ENCODE data around the gene EXPH5.
"Not testable (repeated sequence)": the region's sequence is repeated elsewhere in the genome, so short reads cannot be mapped to it uniquely, and the experiment has no call there.

EXPH5 gene

DNA sequence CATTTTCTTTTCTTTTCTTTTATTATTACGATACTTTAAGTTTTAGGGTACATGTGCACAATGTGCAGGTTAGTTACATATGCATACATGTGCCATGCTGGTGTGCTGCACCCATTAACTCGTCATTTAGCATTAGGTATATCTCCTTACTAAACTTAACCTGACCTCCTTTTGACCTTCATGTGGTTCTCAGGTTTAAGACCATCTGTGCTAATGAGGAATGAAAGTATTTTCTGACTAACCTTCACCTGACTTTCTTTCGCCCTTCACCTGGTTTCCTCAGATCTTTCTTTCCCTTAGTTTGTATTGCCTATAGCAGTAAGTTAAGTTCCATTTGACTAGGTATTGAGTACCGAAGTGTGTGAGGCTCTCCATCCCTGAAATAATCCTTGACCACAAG, 6.5 kb downstream of the EXPH5 start:
- no peaks in the 10 kb centered on the region for H3F3A ChIP-seq (ENCODE audit: insufficient read depth, low read length)
- no peak for DNase-seq

DNA sequence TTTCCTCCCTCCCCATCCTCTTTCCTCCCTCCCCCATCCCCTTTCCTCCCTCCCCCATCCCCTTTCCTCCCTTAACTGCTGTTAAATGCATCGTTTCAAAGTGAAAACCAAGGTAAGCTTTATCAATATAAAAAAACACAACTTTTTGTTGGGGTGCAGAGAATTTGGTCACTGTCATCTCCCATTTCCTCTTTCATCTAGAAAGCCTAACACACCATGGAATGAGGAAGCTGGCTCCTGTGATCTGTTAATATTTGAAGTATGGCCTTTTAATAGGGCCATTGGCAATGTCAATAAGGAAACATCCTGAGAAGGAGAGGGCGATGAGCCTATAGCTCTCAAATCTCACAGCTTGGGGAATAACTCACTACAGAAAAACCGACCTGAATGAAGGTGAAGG, 7.0 kb downstream of the EXPH5 start:
- Histone ChIP-seq H3K36me3 (replicated peaks; ENCODE audit: insufficient read depth, low read length) (no peaks in the 10 kb centered on the region), H2AFZ (ENCODE audit: low read length) (no peak overlapping the region), H3K4me1 (ENCODE audit: low read length) (no peaks in the 10 kb centered on the region), H3K9ac (ENCODE audit: low read length) (no peak overlapping the region), H3K9me3 (replicated peaks; ENCODE audit: insufficient read depth, low read length) (no peaks in the 10 kb centered on the region), H3K4me3 (ENCODE audit: low read length) (no peak overlapping the region), H4K20me1 (ENCODE audit: insufficient read depth, low read length) (no peaks in the 10 kb centered on the region), H3F3A (ENCODE audit: insufficient read depth, low read length) (no peaks in the 10 kb centered on the region), H3K79me2 (ENCODE audit: low read length) (peaks cover 18% of the 10 kb centered on the region), H3K4me2 (ENCODE audit: low read depth, low read length) (no peak overlapping the region), H3K27me3 (replicated peaks; ENCODE audit: insufficient read depth, low read length) (no peaks in the 10 kb centered on the region), H3K27ac (ENCODE audit: low read length) (no peak overlapping the region), H3K9me2 (replicated peaks; ENCODE audit: insufficient read depth, low read length) (no peaks in the 10 kb centered on the region)
- DNase-seq = no peak
- TF ChIP-seq EZH2 (optimal IDR thresholded peaks at IDR 0.05; ENCODE audit: low read depth, low read length) (no peak), EZH2phosphoT487 (IDR thresholded peaks at IDR 0.05; ENCODE audit: low read length) (no peak)
- TF ChIP-seq, protein P1, sequence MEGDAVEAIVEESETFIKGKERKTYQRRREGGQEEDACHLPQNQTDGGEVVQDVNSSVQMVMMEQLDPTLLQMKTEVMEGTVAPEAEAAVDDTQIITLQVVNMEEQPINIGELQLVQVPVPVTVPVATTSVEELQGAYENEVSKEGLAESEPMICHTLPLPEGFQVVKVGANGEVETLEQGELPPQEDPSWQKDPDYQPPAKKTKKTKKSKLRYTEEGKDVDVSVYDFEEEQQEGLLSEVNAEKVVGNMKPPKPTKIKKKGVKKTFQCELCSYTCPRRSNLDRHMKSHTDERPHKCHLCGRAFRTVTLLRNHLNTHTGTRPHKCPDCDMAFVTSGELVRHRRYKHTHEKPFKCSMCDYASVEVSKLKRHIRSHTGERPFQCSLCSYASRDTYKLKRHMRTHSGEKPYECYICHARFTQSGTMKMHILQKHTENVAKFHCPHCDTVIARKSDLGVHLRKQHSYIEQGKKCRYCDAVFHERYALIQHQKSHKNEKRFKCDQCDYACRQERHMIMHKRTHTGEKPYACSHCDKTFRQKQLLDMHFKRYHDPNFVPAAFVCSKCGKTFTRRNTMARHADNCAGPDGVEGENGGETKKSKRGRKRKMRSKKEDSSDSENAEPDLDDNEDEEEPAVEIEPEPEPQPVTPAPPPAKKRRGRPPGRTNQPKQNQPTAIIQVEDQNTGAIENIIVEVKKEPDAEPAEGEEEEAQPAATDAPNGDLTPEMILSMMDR (IDR thresholded peaks at IDR 0.05; ENCODE audit: low read length) = no peak

More for the DNA sequence above, 6.5 kb downstream of the EXPH5 start:
- no peak overlapping the region for H3K27ac ChIP-seq (ENCODE audit: low read length)
- H3K27me3 ChIP-seq (replicated peaks; ENCODE audit: insufficient read depth, low read length) = no peaks in the 10 kb centered on the region
- H3K4me3 ChIP-seq (ENCODE audit: low read length) = no peak overlapping the region
- H4K20me1 ChIP-seq (ENCODE audit: insufficient read depth, low read length) = no peaks in the 10 kb centered on the region
- TF ChIP-seq EZH2 (optimal IDR thresholded peaks at IDR 0.05; ENCODE audit: low read depth, low read length) (no peak), EZH2phosphoT487 (IDR thresholded peaks at IDR 0.05; ENCODE audit: low read length) (no peak)
- TF ChIP-seq, protein P1 (IDR thresholded peaks at IDR 0.05; ENCODE audit: low read length) = no peak
- H3K9me3 ChIP-seq (replicated peaks; ENCODE audit: insufficient read depth, low read length) = no peaks in the 10 kb centered on the region
- H3K9me2 ChIP-seq (replicated peaks; ENCODE audit: insufficient read depth, low read length) = no peaks in the 10 kb centered on the region
- peaks cover 23% of the 10 kb centered on the region for H3K79me2 ChIP-seq (ENCODE audit: low read length)
- H3K4me1 ChIP-seq (ENCODE audit: low read length) = peaks cover under 1% of the 10 kb centered on the region; the same call in 1 of the 2 replicates
- no peak overlapping the region for H3K4me2 ChIP-seq (ENCODE audit: low read depth, low read length)
- H3K36me3 ChIP-seq (replicated peaks; ENCODE audit: insufficient read depth, low read length) = no peaks in the 10 kb centered on the region
- H2AFZ ChIP-seq (ENCODE audit: low read length) = no peak overlapping the region
- H3K9ac ChIP-seq (ENCODE audit: low read length) = no peak overlapping the region

DNA sequence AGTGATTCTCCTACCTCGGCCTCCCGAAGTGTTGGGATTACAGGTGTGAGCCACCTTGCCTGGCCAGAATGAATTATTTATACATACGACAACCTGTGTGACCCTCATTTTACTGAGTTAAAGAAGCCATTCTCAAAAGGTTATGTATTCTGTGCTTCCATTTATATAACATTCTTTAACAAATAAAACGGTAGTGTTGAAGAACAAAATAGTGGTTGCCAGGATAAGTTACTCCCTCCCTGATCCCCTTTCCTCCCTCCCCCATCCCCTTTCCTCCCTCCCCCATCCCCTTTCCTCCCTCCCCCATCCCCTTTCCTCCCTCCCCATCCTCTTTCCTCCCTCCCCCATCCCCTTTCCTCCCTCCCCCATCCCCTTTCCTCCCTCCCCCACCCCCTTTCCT, 7.4 kb downstream of the EXPH5 start:
- H3K4me1 ChIP-seq (ENCODE audit: low read length); H2AFZ ChIP-seq (ENCODE audit: low read length); H3F3A ChIP-seq (ENCODE audit: insufficient read depth, low read length); DNase-seq; H3K27ac ChIP-seq (ENCODE audit: low read length); H3K27me3 ChIP-seq (replicated peaks; ENCODE audit: insufficient read depth, low read length); H3K9me3 ChIP-seq (replicated peaks; ENCODE audit: insufficient read depth, low read length); H3K4me2 ChIP-seq (ENCODE audit: low read depth, low read length); H3K36me3 ChIP-seq (replicated peaks; ENCODE audit: insufficient read depth, low read length); H4K20me1 ChIP-seq (ENCODE audit: insufficient read depth, low read length); H3K9me2 ChIP-seq (replicated peaks; ENCODE audit: insufficient read depth, low read length); H3K4me3 ChIP-seq (ENCODE audit: low read length); H3K9ac ChIP-seq (ENCODE audit: low read length): not testable (repeated sequence)
- peaks cover 16% of the 10 kb centered on the region; the same call in 1 of the 2 replicates for H3K79me2 ChIP-seq (ENCODE audit: low read length)

DNA sequence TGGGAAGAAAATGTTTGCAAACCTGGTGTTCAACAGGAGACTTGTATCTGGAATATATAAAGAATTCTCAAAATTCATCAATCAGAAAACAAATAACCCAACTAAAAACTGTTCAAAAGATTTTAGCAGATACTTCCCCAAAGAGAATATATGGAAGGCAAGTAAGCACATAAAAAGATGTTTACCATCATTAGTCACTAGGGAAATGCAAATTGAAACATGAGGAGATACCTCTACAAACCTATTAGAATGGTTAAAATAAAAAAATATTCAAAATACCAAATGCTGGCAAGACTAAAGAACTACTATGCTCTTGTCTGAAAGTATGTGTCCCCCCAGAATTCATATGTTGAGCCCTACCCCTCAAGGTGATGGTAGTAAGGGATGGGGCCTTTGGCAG, 8.6 kb downstream of the EXPH5 start:
- H3K9me2 ChIP-seq (replicated peaks; ENCODE audit: insufficient read depth, low read length) = no peaks in the 10 kb centered on the region; the same call in 1 of the 2 replicates
- no peaks in the 10 kb centered on the region for H3K27me3 ChIP-seq (replicated peaks; ENCODE audit: insufficient read depth, low read length)
- no peaks in the 10 kb centered on the region for H3K36me3 ChIP-seq (replicated peaks; ENCODE audit: insufficient read depth, low read length)
- no peak overlapping the region for H3K27ac ChIP-seq (ENCODE audit: low read length)
- H4K20me1 ChIP-seq (ENCODE audit: insufficient read depth, low read length) = no peaks in the 10 kb centered on the region
- no peak overlapping the region for H3K4me2 ChIP-seq (ENCODE audit: low read depth, low read length)
- H3K4me3 ChIP-seq (ENCODE audit: low read length) = no peak overlapping the region
- H3K79me2 ChIP-seq (ENCODE audit: low read length) = peaks cover 13% of the 10 kb centered on the region; the same call in 1 of the 2 replicates
- H3K9ac ChIP-seq (ENCODE audit: low read length) = no peak overlapping the region
- H2AFZ ChIP-seq (ENCODE audit: low read length) = no peak overlapping the region
- H3F3A ChIP-seq (ENCODE audit: insufficient read depth, low read length) = no peaks in the 10 kb centered on the region
- no peaks in the 10 kb centered on the region for H3K4me1 ChIP-seq (ENCODE audit: low read length)
- TF ChIP-seq EZH2 (optimal IDR thresholded peaks at IDR 0.05; ENCODE audit: low read depth, low read length) (no peak), EZH2phosphoT487 (IDR thresholded peaks at IDR 0.05; ENCODE audit: low read length) (no peak)
- TF ChIP-seq, protein P1 (IDR thresholded peaks at IDR 0.05; ENCODE audit: low read length) = no peak
- DNase-seq = no peak
- no peaks in the 10 kb centered on the region for H3K9me3 ChIP-seq (replicated peaks; ENCODE audit: insufficient read depth, low read length)
